HFFc6 (cell line): ENCODE results near the gene ZNF692. TPM values are rescaled to one million over a fixed set of nuclear protein-coding genes. Genes with fewer than 3 reads are reported as not detected.
"Not testable (repeated sequence)": the region's sequence is repeated elsewhere in the genome, so short reads cannot be mapped to it uniquely, and the experiment has no call there.

Source experiments
- DNase-seq: peaks from one replicate; pipeline ENCODE4 v3.0.0-alpha.2; 2018
- H3K27ac Mint-ChIP-seq: 2 replicates; pipeline ENCODE4 v1.8.0; 2020; ENCODE audit warnings: mild to moderate bottlenecking, mixed read lengths
- H3K27me3 Mint-ChIP-seq: 2 replicates; pipeline ENCODE4 v1.8.0; 2021; ENCODE audit warnings: mild to moderate bottlenecking, moderate library complexity, mixed read lengths; ENCODE audit not compliant: insufficient read depth
- H3K36me3 Mint-ChIP-seq: 2 replicates; pipeline ENCODE4 v1.8.0; 2021; ENCODE audit warnings: low read depth, mixed read lengths
- H3K4me1 Mint-ChIP-seq: 2 replicates; pipeline ENCODE4 v1.8.0; 2020; ENCODE audit warnings: low read depth, mixed read lengths
- H3K4me3 Mint-ChIP-seq: 2 replicates; pipeline ENCODE4 v1.8.0; 2020; ENCODE audit warnings: mild to moderate bottlenecking, moderate library complexity, mixed read lengths
- H3K9me3 Mint-ChIP-seq: 2 replicates; pipeline ENCODE4 v1.8.0; 2020; ENCODE audit warnings: mild to moderate bottlenecking, mixed read lengths
- total RNA-seq, 6 experiments: library from RNA; stranded (reverse); fragmentation: NEBNext Ultra II Directional; extraction: Animal tissue kit (Norgen Biotek cat#: 25700); gene quantifications; 2 replicates in 1 of 6; 3 replicates in 5 of 6; pipeline ENCODE4 v1.2.3, GENCODE V29; 2021
- TF ChIP-seq, protein P1 (sequence below): fragments of 200-600 bp; sonication (generic); IDR thresholded peaks from 2 replicates; pipeline ENCODE4 v1.5.0; 2021; ENCODE audit warnings: antibody characterized with exemption, mild to moderate bottlenecking

Gene ZNF692
- total RNA-seq, 6 experiments from 2014 or later = 18.4 to 28.9 (median 21.1) TPM

DNA sequence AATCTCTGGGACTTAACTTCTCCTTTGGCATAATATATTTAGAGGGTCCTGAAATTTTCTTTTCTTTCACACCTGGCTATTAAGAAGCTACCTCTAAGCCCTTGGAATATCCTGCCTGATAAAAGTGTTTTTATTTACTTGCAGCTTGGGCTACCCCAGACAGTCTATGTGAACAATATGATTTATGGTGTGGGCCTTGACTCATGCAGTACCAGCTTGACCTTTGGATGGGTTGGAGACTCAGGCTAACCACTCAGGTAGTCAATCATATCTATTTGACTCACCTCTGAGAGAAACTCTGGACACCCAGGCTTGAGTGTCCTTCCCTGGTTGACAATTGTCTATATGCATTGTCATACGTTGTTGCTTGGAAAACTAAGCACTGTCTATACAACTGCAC is 33.7 kb upstream of the ZNF692 start:
- Mint-ChIP-seq H3K9me3 (no peaks in the 10 kb centered on the region), H3K27ac (no peak overlapping the region), H3K27me3 (peaks cover 9% of the 10 kb centered on the region), H3K4me3 (no peak overlapping the region), H3K36me3 (no peaks in the 10 kb centered on the region), H3K4me1 (no peaks in the 10 kb centered on the region)
- DNase-seq = no peak
- TF ChIP-seq, protein P1, sequence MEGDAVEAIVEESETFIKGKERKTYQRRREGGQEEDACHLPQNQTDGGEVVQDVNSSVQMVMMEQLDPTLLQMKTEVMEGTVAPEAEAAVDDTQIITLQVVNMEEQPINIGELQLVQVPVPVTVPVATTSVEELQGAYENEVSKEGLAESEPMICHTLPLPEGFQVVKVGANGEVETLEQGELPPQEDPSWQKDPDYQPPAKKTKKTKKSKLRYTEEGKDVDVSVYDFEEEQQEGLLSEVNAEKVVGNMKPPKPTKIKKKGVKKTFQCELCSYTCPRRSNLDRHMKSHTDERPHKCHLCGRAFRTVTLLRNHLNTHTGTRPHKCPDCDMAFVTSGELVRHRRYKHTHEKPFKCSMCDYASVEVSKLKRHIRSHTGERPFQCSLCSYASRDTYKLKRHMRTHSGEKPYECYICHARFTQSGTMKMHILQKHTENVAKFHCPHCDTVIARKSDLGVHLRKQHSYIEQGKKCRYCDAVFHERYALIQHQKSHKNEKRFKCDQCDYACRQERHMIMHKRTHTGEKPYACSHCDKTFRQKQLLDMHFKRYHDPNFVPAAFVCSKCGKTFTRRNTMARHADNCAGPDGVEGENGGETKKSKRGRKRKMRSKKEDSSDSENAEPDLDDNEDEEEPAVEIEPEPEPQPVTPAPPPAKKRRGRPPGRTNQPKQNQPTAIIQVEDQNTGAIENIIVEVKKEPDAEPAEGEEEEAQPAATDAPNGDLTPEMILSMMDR = no peak

DNA sequence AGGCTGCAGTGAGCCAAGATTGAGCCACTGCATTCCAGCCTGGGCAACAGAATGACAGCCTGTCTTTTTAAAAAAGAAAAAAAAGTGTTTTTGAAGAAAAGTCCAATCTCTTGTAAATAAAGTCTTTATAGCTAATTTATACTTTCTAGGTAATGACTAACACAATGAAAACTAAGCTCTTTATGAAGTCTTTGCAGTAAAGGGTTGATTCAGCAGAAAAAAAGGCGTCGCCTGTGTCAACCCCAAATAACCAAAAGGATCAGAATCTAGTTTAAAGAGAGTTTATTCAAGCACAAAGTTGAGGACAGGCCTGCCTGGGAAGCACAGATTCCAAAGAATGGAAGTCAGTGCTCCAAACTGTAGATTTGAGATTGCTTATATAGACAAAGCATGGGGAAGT is 32.9 kb upstream of the ZNF692 start:
- peaks cover 7% of the 10 kb centered on the region for H3K27me3 Mint-ChIP-seq

DNA sequence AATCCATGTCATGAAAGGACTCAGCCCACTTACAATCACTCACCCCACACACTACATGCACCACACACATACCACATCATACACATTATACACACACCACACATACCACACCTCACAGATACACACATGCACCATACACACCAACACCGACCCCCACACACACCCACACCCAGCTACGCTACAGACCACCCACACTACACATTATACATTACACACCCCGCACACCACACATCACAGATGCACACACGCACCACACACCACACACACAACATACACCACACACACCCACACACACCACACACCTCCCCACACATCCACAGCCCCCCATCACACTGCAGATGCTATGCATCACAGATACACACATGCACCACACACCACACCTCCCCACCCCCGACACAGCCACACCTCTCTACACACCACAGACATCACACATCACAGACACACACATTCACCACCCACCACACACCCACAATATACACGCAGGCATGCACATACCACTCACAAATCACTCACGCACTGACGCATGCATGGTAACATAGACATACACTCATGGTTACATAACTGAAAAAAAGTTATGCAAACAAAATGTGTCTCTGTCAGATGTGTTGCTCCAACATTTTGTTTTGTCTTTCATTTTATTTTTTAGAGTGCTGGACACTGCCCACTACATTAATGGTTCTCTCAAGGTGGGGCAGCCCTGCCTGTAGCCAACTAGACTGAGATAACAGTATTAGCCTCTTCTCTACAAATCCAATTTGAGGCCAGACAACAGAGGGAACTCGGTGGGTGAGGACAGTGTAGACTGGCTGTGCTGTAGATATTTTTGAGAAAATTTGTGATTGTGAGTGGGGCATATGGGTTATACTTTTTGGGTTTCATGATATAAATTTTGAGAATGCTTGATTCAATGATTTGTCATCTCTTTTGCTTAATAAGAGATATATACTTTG is 31.9 kb upstream of the ZNF692 start:
- TF ChIP-seq, protein P1 = no peak
- no peak for DNase-seq
- no peaks in the 10 kb centered on the region for H3K9me3 Mint-ChIP-seq
- H3K36me3 Mint-ChIP-seq = no peaks in the 10 kb centered on the region
- H3K4me3 Mint-ChIP-seq = no peak overlapping the region
- H3K4me1 Mint-ChIP-seq = no peaks in the 10 kb centered on the region
- no peak overlapping the region for H3K27ac Mint-ChIP-seq
- H3K27me3 Mint-ChIP-seq = peaks cover 4% of the 10 kb centered on the region

More for the DNA sequence above, 32.9 kb upstream of the ZNF692 start:
- DNase-seq = no peak
- Mint-ChIP-seq H3K27ac (no peak overlapping the region), H3K4me3 (no peak overlapping the region), H3K9me3 (no peaks in the 10 kb centered on the region), H3K36me3 (no peaks in the 10 kb centered on the region), H3K4me1 (no peaks in the 10 kb centered on the region)
- TF ChIP-seq, protein P1 = no peak

DNA sequence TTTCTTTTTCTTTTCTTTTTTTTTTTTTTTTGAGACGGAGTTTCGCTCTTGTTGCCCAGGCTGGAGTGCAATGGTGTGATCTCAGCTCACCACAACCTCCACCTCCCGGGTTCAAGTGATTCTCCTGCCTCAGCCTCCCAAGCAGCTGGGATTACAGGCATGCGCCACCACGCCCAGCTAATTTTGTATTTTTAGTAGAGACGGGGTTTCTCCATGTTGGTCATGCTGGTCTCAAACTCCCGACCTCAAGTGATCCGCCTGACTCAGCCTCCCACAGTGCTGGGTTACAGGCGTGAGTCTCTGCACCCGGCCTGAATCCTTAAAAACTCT is 31.0 kb upstream of the ZNF692 start:
- DNase-seq, H3K9me3 Mint-ChIP-seq, H3K27me3 Mint-ChIP-seq, H3K27ac Mint-ChIP-seq, H3K4me3 Mint-ChIP-seq, H3K36me3 Mint-ChIP-seq, H3K4me1 Mint-ChIP-seq: not testable (repeated sequence)

DNA sequence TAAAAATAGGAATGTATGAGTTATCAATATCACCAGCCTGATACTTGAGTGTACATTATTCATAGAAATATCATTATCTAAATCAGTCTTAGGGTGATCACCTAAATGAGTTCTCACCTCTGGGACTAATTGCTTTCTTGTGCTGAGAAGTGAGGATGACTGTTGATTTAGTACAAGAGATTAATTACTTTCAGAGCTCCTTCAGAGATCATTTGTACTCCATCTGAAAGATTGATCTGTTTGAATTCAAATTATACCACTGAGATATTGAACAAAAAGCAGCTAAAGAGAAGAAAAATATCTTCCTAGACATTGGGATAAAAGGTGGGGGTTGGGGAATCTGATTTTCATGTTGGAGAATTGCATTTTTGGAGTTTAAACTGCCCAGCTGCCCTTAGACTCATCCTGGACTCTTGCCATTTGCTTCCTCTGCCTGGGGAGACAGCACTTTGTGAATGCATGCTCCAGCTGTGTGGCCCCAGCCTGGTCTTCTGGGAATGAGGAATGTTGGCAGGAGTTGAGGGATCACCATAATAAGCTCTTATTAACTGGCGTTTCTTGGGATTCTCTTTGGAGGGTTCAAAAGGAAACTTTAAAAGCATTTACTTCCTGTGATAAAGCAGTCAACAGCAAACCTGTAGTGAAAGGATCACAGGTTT is 27.5 kb upstream of the ZNF692 start:
- no peaks in the 10 kb centered on the region for H3K36me3 Mint-ChIP-seq
- TF ChIP-seq, protein P1 = no peak
- DNase-seq = no peak
- no peaks in the 10 kb centered on the region for H3K9me3 Mint-ChIP-seq
- H3K27me3 Mint-ChIP-seq = no peaks in the 10 kb centered on the region; the same call in none of the 2 replicates
- no peak overlapping the region for H3K27ac Mint-ChIP-seq
- no peak overlapping the region for H3K4me3 Mint-ChIP-seq
- H3K4me1 Mint-ChIP-seq = no peaks in the 10 kb centered on the region

DNA sequence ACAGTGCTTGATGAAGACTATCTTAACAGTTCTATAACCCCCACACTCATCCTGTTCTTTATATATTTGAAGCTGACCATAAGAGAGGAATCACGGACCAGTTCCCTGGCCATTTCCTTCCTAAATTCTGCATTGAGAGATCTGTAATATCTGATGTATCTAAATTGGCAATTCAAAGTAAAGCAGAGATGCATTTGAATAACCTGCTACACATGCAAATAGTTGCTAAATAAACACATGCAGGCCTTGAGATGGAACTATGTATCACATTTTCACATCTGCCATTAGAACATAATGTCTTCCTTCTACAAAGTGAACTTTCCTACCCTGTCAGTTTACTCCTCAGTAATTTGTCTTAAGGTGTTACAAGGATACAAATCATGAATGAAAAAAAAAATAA is 26.8 kb upstream of the ZNF692 start:
- Mint-ChIP-seq H3K36me3 (no peaks in the 10 kb centered on the region), H3K9me3 (no peaks in the 10 kb centered on the region), H3K4me3 (no peak overlapping the region), H3K27me3 (no peaks in the 10 kb centered on the region; the same call in 1 of the 2 replicates), H3K4me1 (no peaks in the 10 kb centered on the region), H3K27ac (no peak overlapping the region)
- TF ChIP-seq, protein P1 = no peak
- DNase-seq = no peak
